Trophoblast cell (in vitro differentiated cells and primary cell): Measurements from ENCODE around the gene PGAP1. TPM values are rescaled to one million over a fixed set of nuclear protein-coding genes. Genes with fewer than 3 reads are reported as not detected.
A peak's percentile ranks its signal among the peaks of the same experiment; 100 is the strongest.

Experiments
- DNase-seq, 2 donors: peaks; one replicate each; pipeline ENCODE4 v3.0.0-alpha.2; 2016
- H2AFZ ChIP-seq: 2 replicates; pipeline ENCODE4 v1.6.1; 2013; ENCODE audit warnings: low read length, moderate library complexity, mild to moderate bottlenecking; ENCODE audit not compliant: insufficient read depth, poor library complexity
- H2AK5ac ChIP-seq: 2 replicates; pipeline ENCODE4 v1.6.1; 2013; ENCODE audit warnings: mild to moderate bottlenecking, low read length
- H2BK120ac ChIP-seq: 2 replicates; pipeline ENCODE4 v1.6.1; 2013; ENCODE audit warnings: low read length, mild to moderate bottlenecking, moderate library complexity; ENCODE audit not compliant: insufficient read depth, poor library complexity
- H2BK12ac ChIP-seq: 2 replicates; pipeline ENCODE4 v1.6.1; 2013; ENCODE audit warnings: mild to moderate bottlenecking, low read length, moderate library complexity
- H2BK5ac ChIP-seq: 2 replicates; pipeline ENCODE4 v1.6.1; 2013; ENCODE audit warnings: low read length, low read depth, moderate library complexity, mild to moderate bottlenecking; ENCODE audit not compliant: poor library complexity
- H3K14ac ChIP-seq: 2 replicates; pipeline ENCODE4 v1.6.1; 2013; ENCODE audit warnings: mild to moderate bottlenecking, low read length
- H3K18ac ChIP-seq: 2 replicates; pipeline ENCODE4 v1.6.1; 2013; ENCODE audit warnings: mild to moderate bottlenecking, low read length
- H3K23ac ChIP-seq: 2 replicates; pipeline ENCODE4 v1.6.1; 2013; ENCODE audit warnings: low read length
- H3K27ac ChIP-seq: 2 replicates; pipeline ENCODE4 v1.5.1; 2013; ENCODE audit warnings: low read depth, mild to moderate bottlenecking, inconsistent platforms, low read length, moderate library complexity
- H3K27me3 ChIP-seq: 2 replicates; pipeline ENCODE4 v1.6.1; 2013; ENCODE audit warnings: inconsistent platforms, mild to moderate bottlenecking, low read length, moderate library complexity; ENCODE audit not compliant: insufficient read depth
- H3K36me3 ChIP-seq, 2 experiments: 1 replicate in 1 of 2; 2 replicates in 1 of 2; pipeline ENCODE4 v1.6.1; 2013; ENCODE audit warnings: low read length in 2 of 2, mild to moderate bottlenecking in 2 of 2, moderate library complexity in 1 of 2; ENCODE audit not compliant: insufficient read depth in 2 of 2, control insufficient read depth in 1 of 2
- H3K4ac ChIP-seq: 2 replicates; pipeline ENCODE4 v1.6.1; 2013; ENCODE audit warnings: low read depth, mild to moderate bottlenecking, low read length, moderate library complexity
- H3K4me1 ChIP-seq, 2 experiments: 1 replicate in 1 of 2; 2 replicates in 1 of 2; pipeline ENCODE4 v1.6.1; 2013; ENCODE audit warnings: low read length in 2 of 2, mild to moderate bottlenecking in 2 of 2, moderate library complexity in 1 of 2; ENCODE audit not compliant: insufficient read depth in 2 of 2, control insufficient read depth in 1 of 2
- H3K4me2 ChIP-seq: 2 replicates; pipeline ENCODE4 v1.6.1; 2013; ENCODE audit warnings: inconsistent platforms, mild to moderate bottlenecking, low read length, moderate library complexity
- H3K4me3 ChIP-seq: 2 replicates; pipeline ENCODE4 v1.5.1; 2013; ENCODE audit warnings: mild to moderate bottlenecking, low read depth, low read length, inconsistent platforms
- H3K79me1 ChIP-seq: one replicate; pipeline ENCODE4 v1.6.1; 2013; ENCODE audit warnings: low read length
- H3K79me2 ChIP-seq: 2 replicates; pipeline ENCODE4 v1.6.1; 2013; ENCODE audit warnings: low read length, mild to moderate bottlenecking; ENCODE audit not compliant: control insufficient read depth, insufficient read depth, poor library complexity
- H3K9ac ChIP-seq: 2 replicates; pipeline ENCODE4 v1.6.1; 2013; ENCODE audit warnings: mild to moderate bottlenecking, low read length
- H3K9me3 ChIP-seq: 2 replicates; pipeline ENCODE4 v1.6.1; 2013; ENCODE audit warnings: low read depth, mild to moderate bottlenecking, control low read depth, inconsistent platforms, low read length; ENCODE audit not compliant: insufficient read depth
- H4K12ac ChIP-seq: 2 replicates; pipeline ENCODE4 v1.6.1; 2013; ENCODE audit warnings: low read depth, mild to moderate bottlenecking, low read length, moderate library complexity
- H4K8ac ChIP-seq: 2 replicates; pipeline ENCODE4 v1.6.1; 2013; ENCODE audit warnings: low read depth, mild to moderate bottlenecking, low read length, moderate library complexity
- H4K91ac ChIP-seq: one replicate; pipeline ENCODE4 v1.6.1; 2013; ENCODE audit warnings: low read depth, mild to moderate bottlenecking, low read length, moderate library complexity
- WGBS: extraction: QIAGEN DNeasy Blood & Tissue Kit; methylation state at CpG from one replicate; pipeline ENCODE4 v1.1.7; 2013; ENCODE audit warnings: missing lambda C conversion rate; ENCODE audit not compliant: insufficient read length, insufficient coverage; ENCODE audit errors: extremely low coverage; 5-methylcytosine and 5-hydroxymethylcytosine counted together
- polyA plus RNA-seq: library from polyadenylated mRNA; stranded (reverse); fragments of 200-250 nt; gene quantifications from 2 replicates; pipeline ENCODE4 v1.2.3, GENCODE V29; 2013

The PGAP1 gene, protein sequence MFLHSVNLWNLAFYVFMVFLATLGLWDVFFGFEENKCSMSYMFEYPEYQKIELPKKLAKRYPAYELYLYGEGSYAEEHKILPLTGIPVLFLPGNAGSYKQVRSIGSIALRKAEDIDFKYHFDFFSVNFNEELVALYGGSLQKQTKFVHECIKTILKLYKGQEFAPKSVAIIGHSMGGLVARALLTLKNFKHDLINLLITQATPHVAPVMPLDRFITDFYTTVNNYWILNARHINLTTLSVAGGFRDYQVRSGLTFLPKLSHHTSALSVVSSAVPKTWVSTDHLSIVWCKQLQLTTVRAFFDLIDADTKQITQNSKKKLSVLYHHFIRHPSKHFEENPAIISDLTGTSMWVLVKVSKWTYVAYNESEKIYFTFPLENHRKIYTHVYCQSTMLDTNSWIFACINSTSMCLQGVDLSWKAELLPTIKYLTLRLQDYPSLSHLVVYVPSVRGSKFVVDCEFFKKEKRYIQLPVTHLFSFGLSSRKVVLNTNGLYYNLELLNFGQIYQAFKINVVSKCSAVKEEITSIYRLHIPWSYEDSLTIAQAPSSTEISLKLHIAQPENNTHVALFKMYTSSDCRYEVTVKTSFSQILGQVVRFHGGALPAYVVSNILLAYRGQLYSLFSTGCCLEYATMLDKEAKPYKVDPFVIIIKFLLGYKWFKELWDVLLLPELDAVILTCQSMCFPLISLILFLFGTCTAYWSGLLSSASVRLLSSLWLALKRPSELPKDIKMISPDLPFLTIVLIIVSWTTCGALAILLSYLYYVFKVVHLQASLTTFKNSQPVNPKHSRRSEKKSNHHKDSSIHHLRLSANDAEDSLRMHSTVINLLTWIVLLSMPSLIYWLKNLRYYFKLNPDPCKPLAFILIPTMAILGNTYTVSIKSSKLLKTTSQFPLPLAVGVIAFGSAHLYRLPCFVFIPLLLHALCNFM
- 5.6 TPM in 2 replicates for polyA plus RNA-seq

DNA sequence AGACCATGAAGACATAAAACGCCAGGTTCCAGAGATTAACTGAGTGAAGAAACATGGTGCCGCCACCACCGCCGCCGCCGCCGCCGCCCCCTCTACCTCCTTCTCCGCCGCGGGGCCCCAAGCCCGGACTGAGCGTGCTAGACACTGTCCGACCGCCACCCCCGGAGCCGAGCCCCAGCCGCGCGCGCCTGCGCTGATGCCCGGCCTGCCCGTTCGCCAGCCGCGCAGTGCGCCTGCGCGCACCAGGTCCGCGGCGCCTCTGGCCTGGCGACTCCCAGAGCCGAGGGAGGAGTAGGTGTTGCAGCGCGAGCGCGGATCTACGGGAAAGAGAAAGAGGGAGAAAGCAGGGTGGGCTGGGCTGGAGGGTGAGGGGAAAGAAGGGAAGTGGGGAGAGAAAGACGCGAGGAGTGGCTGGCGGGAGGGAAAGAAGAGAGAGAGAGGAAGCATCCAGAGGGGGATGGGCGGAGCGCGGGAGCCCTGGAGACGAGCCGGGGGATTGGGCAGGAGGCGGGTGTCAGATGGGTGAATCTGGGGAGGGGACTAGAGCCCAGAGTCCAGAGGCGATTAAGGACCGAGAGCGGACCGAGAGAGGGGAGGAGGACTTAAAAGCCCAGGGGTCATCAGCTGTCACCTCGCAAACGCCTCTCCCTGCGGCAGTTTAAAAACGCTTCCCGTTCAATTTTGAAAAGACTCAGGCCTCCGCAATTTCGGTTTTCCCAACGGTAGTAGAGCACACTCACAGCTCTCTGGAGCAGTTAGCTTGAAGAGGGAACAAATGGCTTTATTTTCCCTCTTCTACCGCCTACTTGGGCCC is at the start of gene PGAP1:
PGAP1 (minus strand) TSS at position 146 of the 814 bp plus-strand sequence; CDS start at position 55, 91 bp downstream.
- Histone ChIP-seq H2BK120ac (peak within 1 kb of the TSS; percentile 68), H4K8ac (peak within 1 kb of the TSS; percentile 88), H2AFZ (peak within 1 kb of the TSS; percentile 76), H2BK12ac (peak within 1 kb of the TSS; percentile 15), H3K4me1 (no peaks in the 10 kb centered on the region), H3K79me2 (peaks cover 7% of the 10 kb centered on the region), H3K79me1 (peaks cover 12% of the 10 kb centered on the region), H3K23ac (no peak within 1 kb of the TSS), H3K4me3 (peak within 1 kb of the TSS; percentile 78), H2AK5ac (no peak within 1 kb of the TSS), H3K4ac (peak within 1 kb of the TSS; percentile 43), H2BK5ac (peak within 1 kb of the TSS; percentile 58), H3K4me2 (peak within 1 kb of the TSS; percentile 81), H3K18ac (peak within 1 kb of the TSS; percentile 61), H3K27ac (peak within 1 kb of the TSS; percentile 81), H3K9ac (peak within 1 kb of the TSS; percentile 65), H3K9me3 (no peaks in the 10 kb centered on the region), H3K27me3 (no peaks in the 10 kb centered on the region), H4K91ac (peak within 1 kb of the TSS; percentile 64), H3K36me3 (no peaks in the 10 kb centered on the region), H4K12ac (peak within 1 kb of the TSS; percentile 57), H3K14ac (peak within 1 kb of the TSS; percentile 50)
- WGBS, result no CpG with 5 or more reads among the region's 62 CpGs
- DNase-seq, result peak; percentile 88 to 94

DNA sequence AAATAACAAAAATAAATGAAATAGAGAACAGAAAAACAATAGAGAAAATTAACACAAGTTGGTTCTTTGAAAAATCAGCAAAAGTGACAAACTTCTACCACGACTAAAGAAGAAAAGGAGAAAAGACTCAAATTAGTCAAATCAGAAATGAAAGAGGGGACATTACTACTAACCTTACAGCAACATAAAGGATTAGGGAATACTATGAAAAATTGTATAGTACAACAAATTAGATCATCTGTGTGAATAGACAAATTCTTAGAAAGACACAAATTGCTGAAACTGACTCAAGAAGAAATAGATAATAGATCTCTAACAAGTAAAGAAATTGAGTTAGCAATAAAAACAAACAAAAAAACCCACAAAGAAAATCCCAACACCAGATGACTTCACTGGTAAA is 48.5 kb upstream of the PGAP1 start:
- Histone ChIP-seq H3K79me2 (no peaks in the 10 kb centered on the region), H3K36me3 (no peaks in the 10 kb centered on the region), H2AK5ac (no peak overlapping the region), H3K18ac (no peak overlapping the region), H3K27ac (no peak overlapping the region), H3K14ac (no peak overlapping the region), H2BK120ac (no peak overlapping the region), H3K4me2 (no peak overlapping the region), H3K4me3 (no peak overlapping the region), H3K9ac (no peak overlapping the region), H2BK12ac (no peak overlapping the region), H4K12ac (no peak overlapping the region), H2BK5ac (no peak overlapping the region), H3K79me1 (peaks cover 2% of the 10 kb centered on the region), H3K23ac (no peak overlapping the region), H3K27me3 (no peaks in the 10 kb centered on the region), H4K91ac (no peak overlapping the region), H3K4me1 (no peaks in the 10 kb centered on the region), H3K4ac (no peak overlapping the region), H3K9me3 (no peaks in the 10 kb centered on the region), H4K8ac (no peak overlapping the region), H2AFZ (no peak overlapping the region)
- no CpG with 5 or more reads among the region's 1 CpG for WGBS
- no peak for DNase-seq

DNA sequence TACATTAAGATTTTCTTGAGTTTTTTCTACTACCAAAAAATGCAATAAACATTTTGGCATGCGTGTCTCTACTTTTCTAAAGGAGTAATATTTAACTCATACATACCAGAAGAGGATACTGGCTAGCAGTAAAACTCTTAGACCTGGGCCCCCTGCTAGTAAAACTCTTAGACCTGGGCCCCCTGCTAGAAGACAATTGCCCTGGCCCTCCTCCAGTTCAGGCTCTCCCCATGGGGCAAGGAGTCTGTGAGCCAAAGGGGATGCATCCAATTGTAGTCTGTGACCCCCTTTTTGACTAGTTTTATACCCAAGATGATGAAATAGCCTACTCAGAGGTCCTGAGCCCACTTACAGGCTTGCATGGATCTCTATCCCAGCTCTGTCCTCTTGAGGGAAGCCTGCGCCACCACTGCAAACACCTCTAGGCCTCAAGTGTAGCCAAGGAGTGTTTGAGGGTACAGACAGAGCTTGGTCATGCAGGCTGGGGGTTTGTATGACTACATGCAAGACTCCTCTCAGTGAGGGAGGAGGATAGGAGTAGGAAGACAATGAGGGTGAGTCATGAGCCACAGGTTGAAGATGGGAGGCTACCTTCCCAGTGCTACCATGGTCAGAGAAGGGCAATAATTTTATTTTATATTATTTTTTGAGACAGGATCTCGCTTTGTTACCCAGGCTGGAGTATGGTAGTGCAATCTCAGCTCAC is 45.2 kb upstream of the PGAP1 start:
- no peak overlapping the region for H3K4ac ChIP-seq
- H2AFZ ChIP-seq, result no peak overlapping the region
- H4K91ac ChIP-seq, result no peak overlapping the region
- H3K14ac ChIP-seq, result no peak overlapping the region
- H3K9ac ChIP-seq, result no peak overlapping the region
- H3K4me1 ChIP-seq, result no peaks in the 10 kb centered on the region
- no peak overlapping the region for H3K4me3 ChIP-seq
- H3K18ac ChIP-seq, result no peak overlapping the region
- peaks cover 2% of the 10 kb centered on the region for H3K79me1 ChIP-seq
- H2BK5ac ChIP-seq, result no peak overlapping the region
- no peaks in the 10 kb centered on the region for H3K9me3 ChIP-seq
- no peak overlapping the region for H3K27ac ChIP-seq
- no peak overlapping the region for H2BK120ac ChIP-seq
- no peak overlapping the region for H4K8ac ChIP-seq
- H4K12ac ChIP-seq, result no peak overlapping the region
- WGBS, result no CpG with 5 or more reads among the region's 3 CpGs
- H3K4me2 ChIP-seq, result no peak overlapping the region
- no peak for DNase-seq
- H3K36me3 ChIP-seq, result no peaks in the 10 kb centered on the region
- H3K79me2 ChIP-seq, result no peaks in the 10 kb centered on the region
- no peak overlapping the region for H2AK5ac ChIP-seq
- no peaks in the 10 kb centered on the region for H3K27me3 ChIP-seq
- H2BK12ac ChIP-seq, result no peak overlapping the region
- no peak overlapping the region for H3K23ac ChIP-seq
